GM13976 (cell line): ENCODE results near the gene CALML6.

Experiments
- DNase-seq: peaks from one replicate; pipeline ENCODE4 v3.0.0; 2012; ENCODE audit warnings: low spot score
- CTCF ChIP-seq: IDR thresholded peaks from 2 replicates; pipeline ENCODE4 v1.5.1; 2012; ENCODE audit warnings: borderline replicate concordance, mild to moderate bottlenecking; ENCODE audit not compliant: insufficient read depth; ENCODE audit errors: extremely low read depth, missing control alignments, control extremely low read depth
- in situ Hi-C: fragments of 300-500 bp; cut with MboI; formaldehyde crosslinking; loops from one replicate; pipeline ENCODE4 v1.12.0; 2022; ENCODE audit warnings: low sequenced_read_pairs, mixed read lengths, inconsistent platforms; ENCODE audit not compliant: unreplicated experiment

CALML6 gene

GRCh38 chr1:1958071-1958541 is 43.0 kb downstream of the CALML6 start:
- DNase-seq: no peak
- in situ Hi-C loops: no loop called here

DNA sequence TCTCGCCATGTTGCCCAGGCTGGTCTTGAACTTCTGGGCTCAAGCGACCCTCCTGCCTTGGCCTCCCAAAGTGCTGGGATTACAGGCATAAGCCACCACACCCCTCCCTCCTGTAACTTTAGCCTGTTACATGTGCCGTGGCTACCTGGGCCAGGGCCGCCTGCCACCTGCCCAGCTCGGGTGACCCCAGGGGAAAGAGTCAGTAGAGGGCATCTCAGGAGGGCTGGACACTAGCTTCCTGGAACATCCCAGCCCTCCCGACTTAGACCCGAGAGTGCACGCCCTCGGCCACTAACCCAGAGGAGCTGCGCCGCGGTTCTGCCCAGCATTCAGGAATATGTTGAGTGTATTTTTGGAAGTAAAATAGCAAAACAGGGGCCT is 44.4 kb downstream of the CALML6 start:
- no peak for TF ChIP-seq CTCF
- in situ Hi-C loops: no loop called here
- no peak for DNase-seq

More at GRCh38 chr1:1958071-1958541, 43.0 kb downstream of the CALML6 start:
- TF ChIP-seq CTCF: no peak

- DNase-seq: peak; percentile 91
- TF ChIP-seq CTCF: peak; percentile 79
- in situ Hi-C loops: no loop called here
Observed at GRCh38 chr1:1959840-1960479, 44.9 kb downstream of the CALML6 start.

GRCh38 chr1:1960480-1961196 is 45.6 kb downstream of the CALML6 start:
- in situ Hi-C loops: no loop called here
- no peak for DNase-seq
- no peak for TF ChIP-seq CTCF

DNA sequence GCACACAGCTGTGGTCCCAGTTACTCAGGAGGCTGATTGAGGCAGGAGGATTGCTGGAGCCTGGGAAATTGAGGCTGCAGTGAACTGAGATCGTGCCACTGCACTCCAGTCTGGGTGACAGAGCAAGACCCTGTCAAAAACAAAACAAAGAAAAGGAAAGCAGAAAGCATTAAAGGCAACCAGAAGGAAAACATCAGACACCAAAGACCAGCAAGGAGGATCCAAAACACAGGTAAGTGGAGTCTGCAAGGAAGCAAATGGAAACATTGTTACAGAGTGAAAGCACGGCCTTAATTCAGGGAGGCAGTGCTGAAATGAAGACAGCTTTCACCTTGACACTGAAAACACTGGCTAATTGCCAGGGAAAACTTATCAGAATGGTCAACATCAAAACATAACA is 47.7 kb downstream of the CALML6 start:
- DNase-seq: no peak
- in situ Hi-C loops: no loop called here
- TF ChIP-seq CTCF: no peak

- no peak for DNase-seq
- in situ Hi-C loops: no loop called here
- TF ChIP-seq CTCF: no peak
Observed at GRCh38 chr1:1963570-1963969, 48.5 kb downstream of the CALML6 start.
